Epithelial cell of esophagus (primary cell): ENCODE results near the gene CNTLN.
"Not testable (repeated sequence)": the region's sequence is repeated elsewhere in the genome, so short reads cannot be mapped to it uniquely, and the experiment has no call there.

Experiments
- DNase-seq: peaks from one replicate; pipeline ENCODE4 v3.0.0; 2010; ENCODE audit warnings: low read depth
- H3K4me3 ChIP-seq: 2 replicates; pipeline ENCODE4 v1.5.1; 2011; ENCODE audit warnings: mild to moderate bottlenecking, low read length, control low read depth
- TF ChIP-seq, protein P1 (sequence below): IDR thresholded peaks from 2 replicates; pipeline ENCODE4 v1.5.1; 2011; ENCODE audit warnings: low read depth, mild to moderate bottlenecking, low read length, control low read depth, inconsistent platforms; ENCODE audit not compliant: insufficient read depth; ENCODE audit errors: missing control alignments

The CNTLN gene

DNA sequence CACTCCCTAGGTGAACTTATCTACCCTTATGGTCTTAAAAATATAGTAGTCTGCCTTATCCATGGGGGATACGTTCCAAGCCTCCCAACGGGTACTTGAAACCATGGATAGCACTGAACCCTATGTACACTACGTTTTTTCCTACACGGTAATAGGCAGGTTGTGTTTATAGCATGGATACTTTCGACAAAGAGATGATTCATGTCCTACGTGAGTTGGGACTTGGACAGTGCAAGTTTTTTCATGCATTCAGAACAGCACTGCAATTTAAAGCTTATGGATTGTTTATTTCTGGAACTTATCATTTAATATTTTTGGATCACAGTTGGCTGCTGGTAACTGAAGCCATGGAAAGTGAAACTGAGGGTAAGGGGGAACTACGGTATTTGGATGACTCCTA, 88.1 kb downstream of the CNTLN start:
- peak; percentile 51 for DNase-seq
- TF ChIP-seq, protein P1, sequence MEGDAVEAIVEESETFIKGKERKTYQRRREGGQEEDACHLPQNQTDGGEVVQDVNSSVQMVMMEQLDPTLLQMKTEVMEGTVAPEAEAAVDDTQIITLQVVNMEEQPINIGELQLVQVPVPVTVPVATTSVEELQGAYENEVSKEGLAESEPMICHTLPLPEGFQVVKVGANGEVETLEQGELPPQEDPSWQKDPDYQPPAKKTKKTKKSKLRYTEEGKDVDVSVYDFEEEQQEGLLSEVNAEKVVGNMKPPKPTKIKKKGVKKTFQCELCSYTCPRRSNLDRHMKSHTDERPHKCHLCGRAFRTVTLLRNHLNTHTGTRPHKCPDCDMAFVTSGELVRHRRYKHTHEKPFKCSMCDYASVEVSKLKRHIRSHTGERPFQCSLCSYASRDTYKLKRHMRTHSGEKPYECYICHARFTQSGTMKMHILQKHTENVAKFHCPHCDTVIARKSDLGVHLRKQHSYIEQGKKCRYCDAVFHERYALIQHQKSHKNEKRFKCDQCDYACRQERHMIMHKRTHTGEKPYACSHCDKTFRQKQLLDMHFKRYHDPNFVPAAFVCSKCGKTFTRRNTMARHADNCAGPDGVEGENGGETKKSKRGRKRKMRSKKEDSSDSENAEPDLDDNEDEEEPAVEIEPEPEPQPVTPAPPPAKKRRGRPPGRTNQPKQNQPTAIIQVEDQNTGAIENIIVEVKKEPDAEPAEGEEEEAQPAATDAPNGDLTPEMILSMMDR = no peak
- H3K4me3 ChIP-seq = no peak overlapping the region

DNA sequence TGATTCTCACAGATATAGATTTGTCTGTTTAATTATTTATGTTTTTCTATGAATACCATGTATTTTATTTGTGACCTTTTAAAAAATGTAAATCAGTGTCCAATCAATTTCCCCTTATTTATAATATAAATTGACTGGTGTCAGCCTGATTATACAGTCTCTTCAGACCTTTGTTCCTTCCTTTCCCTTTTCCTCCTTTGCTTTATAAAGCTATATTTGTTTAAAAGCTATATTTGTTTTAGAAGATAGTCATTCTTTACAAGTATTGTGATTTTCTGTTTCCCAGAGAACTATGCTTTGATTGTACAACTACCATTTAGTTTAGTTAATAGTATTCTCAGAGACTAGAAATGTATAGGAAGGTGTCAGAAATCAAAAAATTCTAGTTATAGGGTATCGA, 90.6 kb downstream of the CNTLN start:
- TF ChIP-seq, protein P1 = no peak
- DNase-seq = no peak
- no peak overlapping the region for H3K4me3 ChIP-seq

DNA sequence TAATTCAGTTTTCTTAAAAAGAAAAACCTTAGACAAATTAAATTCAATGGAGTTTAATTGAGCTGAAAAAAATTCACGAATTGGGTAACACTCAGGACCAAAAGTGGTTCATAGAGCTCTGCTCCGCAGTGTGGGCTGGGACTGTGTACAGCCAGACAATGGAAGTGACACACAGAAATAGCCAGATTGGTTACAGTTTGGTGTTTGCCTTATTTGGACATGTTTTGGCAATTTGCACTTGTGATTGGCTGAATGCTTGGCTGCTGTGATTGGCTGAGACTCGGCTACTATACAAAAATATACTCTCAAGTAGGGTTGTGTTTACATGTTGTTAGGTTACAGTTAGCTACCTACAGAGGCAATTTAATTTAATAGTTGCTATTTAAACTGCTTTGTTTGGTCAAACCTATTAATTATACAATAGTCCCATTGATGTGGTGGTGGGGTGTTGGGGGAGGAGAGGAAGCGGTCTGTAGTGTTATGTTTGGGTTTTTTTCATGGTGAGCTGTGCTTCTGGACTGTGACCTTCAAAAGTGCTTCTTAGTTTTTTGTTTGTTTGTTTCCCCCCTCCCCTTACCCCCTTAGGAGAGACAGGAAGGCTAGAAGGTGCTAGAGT, 95.2 kb downstream of the CNTLN start:
- no peak overlapping the region for H3K4me3 ChIP-seq
- DNase-seq = no peak
- TF ChIP-seq, protein P1 = no peak

DNA sequence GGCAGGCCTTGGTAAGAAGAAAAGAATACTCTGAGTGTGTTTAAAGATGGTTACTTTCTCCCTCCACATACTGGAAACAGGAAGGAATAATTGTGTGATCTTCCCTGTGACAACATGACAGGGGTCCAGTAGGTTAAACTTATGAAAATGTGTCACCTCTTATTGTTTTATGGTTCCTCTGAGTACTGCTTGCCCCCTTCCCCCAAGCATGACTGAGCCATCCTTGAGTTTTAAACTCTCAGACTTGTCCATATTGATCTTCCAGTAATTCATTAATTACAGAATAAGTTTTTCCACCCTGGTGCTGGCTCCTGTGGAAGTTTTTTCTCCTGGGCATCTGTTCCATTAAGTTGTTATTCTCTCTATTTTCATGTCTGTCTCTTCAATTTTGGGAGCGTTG, 95.8 kb downstream of the CNTLN start:
- H3K4me3 ChIP-seq = no peak overlapping the region
- TF ChIP-seq, protein P1 = no peak
- no peak for DNase-seq

DNA sequence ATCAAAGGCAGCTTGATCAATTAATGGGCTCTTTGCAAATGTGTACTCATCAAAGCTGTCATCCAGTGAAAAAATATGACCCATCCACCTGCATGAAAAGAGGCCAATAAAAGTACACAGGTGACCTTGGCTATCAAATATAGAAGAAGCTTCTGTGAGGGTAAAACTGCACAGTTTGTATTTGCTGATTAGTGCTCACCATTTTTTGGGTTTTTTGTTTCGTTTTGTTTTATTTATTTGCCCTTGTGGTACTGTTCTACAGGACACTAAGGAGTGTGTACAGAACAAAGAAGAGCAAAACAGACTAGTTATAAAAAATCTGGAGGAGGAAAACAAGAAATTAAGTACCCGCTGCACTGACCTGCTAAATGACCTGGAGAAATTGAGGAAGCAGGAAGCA, 101.3 kb downstream of the CNTLN start:
- no peak overlapping the region for H3K4me3 ChIP-seq
- TF ChIP-seq, protein P1 = no peak
- no peak for DNase-seq

DNA sequence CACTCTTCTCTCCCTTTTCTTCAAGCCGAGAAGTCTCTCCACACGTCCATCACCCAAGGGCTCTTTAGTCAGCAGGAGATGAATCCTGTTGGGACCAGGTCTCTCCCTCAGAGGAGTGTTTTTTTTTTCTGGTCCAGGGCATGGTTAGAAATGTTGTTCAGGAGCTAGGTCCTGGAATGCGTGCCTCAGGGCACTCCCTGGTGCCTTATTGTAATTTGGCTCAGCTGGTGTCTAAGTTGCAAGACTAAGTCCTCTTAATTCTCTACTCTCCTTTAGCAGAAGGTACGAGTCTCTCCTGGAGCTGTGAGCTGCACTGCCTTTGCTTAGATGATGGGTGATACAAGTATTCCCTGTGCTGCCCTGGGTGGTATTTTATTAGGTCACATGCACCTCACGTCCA, 111.9 kb downstream of the CNTLN start:
- TF ChIP-seq, protein P1 = no peak
- no peak for DNase-seq
- no peak overlapping the region for H3K4me3 ChIP-seq

DNA sequence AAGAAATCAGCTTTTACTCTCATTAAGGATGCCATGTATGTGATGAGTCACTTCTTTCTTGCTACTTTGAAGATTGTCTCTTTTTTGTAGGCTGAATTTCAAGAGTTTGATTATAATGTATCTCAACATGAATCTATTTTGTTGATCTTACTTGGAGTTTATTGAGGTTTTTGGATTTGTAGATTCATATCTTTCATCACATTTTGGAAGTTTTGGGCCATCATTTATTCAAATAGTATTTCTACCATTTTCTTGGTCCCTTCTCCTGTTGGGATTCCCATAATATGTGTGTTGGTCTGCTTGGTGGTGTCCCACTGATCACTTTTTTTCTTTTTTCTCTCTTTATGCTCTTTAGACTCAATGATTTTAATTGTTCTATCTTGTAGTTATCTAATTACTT, 116.3 kb downstream of the CNTLN start:
- H3K4me3 ChIP-seq = no peak overlapping the region
- TF ChIP-seq, protein P1 = no peak
- DNase-seq = no peak

DNA sequence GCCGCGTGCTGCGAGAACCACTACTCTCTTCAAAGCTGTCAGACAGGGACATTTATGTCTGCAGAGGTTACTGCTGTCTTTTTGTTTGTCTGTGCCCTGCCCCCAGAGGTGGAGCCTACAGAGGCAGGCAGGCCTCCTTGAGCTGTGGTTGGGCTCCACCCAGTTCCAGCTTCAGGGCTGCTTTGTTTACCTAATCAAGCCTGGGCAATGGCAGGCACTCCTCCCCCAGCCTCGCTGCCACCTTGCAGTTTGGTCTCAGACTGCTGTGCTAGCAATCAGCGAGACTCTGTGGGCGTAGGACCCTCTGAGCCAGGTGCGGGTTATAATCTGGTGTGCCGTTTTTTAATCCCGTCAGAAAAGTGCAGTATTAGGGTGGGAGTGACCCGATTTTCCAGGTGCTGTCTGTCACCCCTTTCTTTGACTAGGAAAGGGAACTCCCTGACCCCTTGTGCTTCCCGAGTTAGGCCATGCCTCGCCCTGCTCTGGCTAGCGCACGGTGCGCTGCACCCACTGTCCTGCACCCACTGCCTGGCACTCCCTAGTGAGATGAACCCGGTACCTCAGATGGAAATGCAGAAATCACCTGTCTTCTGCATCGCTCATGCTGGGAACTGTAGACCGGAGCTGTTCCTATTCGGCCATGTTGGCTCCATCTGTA, 133.8 kb downstream of the CNTLN start:
- not testable (repeated sequence) for H3K4me3 ChIP-seq
- peak; percentile 80 for DNase-seq
